ENCODE measurements around the gene SNAI1.

SNAI1 gene

DNA sequence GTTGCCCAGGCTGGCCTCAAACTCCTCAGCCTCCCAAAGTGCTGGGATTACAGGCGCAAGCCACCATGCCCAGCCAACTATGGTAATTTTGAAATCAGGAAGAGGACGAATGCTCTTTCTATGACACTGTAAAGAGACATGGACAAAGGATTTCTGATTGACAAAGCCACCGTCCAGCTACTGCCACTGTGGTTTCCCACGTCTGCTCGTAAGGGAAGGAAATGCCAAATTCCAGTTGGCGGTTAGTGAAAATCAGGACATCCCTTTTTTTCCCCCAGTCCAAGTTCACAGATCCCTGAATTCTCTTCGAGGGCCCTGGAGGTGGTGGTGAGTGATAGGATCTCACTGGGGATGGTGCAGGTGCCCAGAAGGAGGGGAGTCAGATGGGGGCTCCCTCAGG, 31.2 kb downstream of the SNAI1 start:
- no peak for DNase-seq (ENCODE audit: low read depth in 2 of 2)

DNA sequence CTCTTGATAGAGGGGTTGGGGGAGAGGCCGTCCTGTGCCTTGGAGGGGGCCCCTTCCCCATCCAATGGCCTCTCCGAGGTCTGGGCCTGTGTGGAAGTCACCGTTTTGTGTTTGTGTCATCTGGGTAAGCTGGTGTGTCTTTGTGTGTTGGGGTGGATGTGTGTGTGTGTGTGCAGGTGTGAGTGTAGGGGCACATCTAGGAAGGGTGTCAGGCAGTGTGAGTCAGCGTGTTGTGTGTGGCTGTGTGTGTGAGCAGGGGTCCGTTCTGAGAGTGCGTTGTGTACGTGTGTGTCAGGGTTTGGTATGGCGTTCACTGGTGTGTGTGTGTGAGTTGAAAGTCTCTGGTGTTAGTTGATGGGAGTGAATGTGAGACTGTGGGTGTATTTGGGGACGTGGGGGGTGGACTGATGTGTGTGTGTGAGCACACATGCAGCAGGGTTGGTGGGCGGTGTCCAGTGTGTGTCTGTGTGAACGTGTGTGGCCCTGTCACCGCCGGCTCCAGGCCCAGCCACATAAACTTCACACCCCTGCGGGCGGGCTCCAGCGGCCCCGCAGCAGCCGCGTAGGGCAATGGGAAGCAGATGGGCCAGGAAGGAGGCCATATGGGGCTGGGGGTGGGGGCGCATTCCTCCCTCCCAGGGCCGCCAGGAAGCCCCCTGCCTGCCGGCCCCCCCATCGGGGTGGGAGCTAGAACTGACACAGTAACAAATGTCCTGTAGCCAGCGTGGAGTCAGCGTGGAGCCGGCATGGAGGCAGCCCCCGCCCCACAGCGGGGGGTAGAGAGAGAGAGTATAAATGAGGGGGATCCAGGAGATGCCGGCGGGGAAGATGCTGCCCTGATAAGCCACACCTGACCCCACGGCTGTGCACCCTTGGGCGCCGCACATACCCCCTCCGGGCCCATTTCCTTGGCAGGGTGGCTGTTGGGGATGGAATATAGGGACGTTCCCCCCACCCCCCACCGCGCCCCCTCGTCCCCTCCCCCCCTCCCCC, 32.1 kb downstream of the SNAI1 start:
- no peak for DNase-seq (ENCODE audit: low read depth in 2 of 2)

- no peak for DNase-seq (ENCODE audit: low read depth in 2 of 2)
Observed at GRCh38 chr20:50015636-50015992, 32.8 kb downstream of the SNAI1 start.

GRCh38 chr20:50015993-50016770, 33.4 kb downstream of the SNAI1 start:
- no peak for DNase-seq (ENCODE audit: low read depth in 2 of 2)

GRCh38 chr20:50017160-50017559, 34.4 kb downstream of the SNAI1 start:
- DNase-seq (ENCODE audit: low read depth in 2 of 2), result no peak

GRCh38 chr20:50017576-50018248, 34.9 kb downstream of the SNAI1 start:
- DNase-seq (ENCODE audit: low read depth in 2 of 2), result no peak

GRCh38 chr20:50019466-50020256, 36.9 kb downstream of the SNAI1 start:
- DNase-seq (ENCODE audit: low read depth in 2 of 2), result no peak

DNA sequence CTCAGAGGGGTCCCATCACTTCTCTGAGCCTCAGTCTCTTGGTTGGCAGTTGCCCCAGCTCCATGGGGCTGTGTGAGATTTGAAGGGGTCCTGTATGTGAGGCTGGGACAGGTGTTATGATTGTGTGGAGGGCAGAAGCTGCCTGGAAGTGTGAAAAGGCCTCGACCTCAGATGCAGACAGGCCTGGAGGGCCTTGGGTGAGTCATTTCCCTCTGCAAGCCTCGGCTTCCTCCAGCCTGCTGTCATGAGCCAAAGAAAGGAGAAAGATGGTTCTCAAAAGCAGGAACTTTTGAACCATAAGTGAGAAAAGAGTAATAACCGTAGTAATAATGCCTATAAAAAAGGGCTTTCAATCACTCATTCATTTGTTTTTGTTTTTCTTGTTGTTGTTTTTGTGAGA, 37.5 kb downstream of the SNAI1 start:
- no peak for DNase-seq (ENCODE audit: low read depth in 2 of 2)

DNA sequence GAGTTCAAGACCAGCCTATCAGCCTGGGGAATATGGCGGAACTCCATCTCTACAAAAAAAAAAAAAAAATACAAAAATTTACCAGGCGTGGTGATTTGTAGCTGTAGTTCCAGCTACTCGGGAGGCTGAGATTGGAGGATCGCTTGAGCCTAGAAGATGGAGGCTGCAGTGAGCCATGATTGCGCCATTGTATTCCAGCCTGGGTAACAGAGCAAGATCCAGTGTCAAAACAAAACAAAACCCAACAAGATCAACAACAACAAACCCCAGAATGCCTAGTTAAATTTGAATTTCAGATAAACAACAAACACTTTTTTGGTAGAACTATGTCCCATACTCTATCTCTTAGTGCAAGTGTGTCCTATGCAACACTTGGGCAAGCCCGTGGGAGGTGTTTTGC, 39.9 kb downstream of the SNAI1 start:
- no peak for DNase-seq (ENCODE audit: low read depth in 2 of 2)

- DNase-seq (ENCODE audit: low read depth in 2 of 2), result no peak
Observed at GRCh38 chr20:50023116-50023805, 40.5 kb downstream of the SNAI1 start.

GRCh38 chr20:50026746-50027575, 44.2 kb downstream of the SNAI1 start:
- no peak for DNase-seq (ENCODE audit: low read depth in 2 of 2)

DNA sequence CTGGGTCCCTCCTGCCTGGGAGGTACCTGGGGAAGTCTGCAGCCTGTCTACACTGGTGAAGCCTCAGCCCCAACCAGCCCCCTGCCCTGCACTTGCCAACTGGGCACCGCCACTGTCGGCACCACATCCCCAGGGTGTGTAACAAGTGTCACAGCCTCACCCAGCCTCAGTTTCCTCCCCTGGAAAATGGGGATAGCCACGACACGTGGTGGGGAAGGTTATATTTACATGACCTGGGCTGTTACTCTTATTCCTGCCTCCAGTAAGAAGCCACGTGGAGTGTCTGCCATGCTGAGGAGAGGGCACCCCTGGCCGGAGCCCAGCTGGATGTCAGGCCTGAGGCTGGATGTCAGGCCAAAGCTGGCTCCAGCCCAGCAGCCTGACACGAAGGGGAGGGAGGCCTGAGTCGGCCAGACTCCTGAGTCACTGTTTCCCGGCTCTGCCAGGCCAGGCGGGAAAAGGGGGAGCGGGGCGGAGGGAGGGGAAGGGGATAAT, 44.9 kb downstream of the SNAI1 start:
- DNase-seq (ENCODE audit: low read depth in 2 of 2), result no peak

DNA sequence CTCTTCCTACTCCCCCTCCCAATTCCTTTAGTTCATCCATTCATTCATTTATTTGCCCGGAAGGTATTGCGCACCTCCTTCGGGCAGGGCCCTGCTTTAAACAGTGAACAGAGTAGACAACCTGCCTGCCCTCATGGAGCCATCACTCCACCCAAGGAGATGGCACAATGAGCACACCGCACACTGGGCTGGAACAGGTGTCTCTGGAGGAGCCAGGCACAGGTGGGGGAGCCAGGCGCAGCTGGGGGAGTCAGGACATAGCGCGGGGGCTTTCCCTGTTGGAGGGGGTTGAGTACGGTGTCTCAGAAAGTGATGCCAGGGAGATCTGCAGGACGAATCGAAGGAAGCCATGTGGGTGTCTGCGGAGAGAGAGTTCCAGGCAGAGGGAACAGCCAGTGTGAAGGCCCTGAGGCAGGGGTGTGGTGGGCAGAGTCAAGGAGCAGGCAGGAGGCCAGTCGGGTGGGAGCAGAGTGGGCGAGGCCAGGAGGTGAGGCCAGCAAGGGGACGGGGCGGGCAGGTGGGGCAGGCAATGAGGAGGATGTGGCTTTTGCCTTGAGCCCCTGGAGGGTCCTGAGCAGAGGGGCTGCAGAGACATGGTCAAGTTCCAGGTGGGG, 46.4 kb downstream of the SNAI1 start:
- DNase-seq (ENCODE audit: low read depth in 2 of 2), result no peak

DNA sequence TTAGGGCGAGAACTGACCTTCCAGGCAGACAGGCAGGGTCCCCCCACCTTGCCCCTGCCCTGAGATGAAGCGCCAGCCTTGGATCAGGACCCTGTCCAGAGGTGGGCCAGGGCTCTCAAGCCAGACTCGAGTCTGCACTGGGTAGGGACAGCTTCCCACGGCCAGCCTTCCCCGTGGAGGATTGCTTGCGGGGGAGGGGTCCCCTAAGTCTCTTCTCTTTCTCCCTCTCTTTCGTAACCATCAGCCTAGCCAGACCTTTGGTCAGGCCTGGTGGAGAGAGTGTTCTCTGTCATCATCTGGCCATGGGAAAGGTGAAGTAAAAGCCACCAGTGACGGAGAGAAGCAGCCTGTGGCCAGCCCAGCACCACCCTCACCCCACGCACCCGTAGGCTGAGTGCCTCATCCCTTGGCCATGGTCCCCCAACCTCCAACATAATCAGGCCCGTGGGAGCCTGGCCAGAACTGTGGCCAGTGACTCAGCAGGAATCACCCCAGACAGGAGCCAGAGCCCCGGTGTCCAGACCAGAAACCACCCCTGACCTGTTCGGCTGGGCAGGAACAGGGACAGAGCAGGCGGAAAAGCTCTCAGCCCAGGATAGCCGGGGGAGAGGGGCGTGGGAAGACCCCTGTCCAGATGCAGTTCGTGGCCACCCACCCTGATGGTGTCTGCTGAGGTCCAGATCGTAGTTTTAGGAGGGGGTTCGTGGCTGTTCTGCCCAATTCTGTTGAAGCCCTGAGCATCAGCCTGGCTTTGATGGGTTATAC, 47.1 kb downstream of the SNAI1 start:
- DNase-seq (ENCODE audit: low read depth in 2 of 2), result no peak

DNA sequence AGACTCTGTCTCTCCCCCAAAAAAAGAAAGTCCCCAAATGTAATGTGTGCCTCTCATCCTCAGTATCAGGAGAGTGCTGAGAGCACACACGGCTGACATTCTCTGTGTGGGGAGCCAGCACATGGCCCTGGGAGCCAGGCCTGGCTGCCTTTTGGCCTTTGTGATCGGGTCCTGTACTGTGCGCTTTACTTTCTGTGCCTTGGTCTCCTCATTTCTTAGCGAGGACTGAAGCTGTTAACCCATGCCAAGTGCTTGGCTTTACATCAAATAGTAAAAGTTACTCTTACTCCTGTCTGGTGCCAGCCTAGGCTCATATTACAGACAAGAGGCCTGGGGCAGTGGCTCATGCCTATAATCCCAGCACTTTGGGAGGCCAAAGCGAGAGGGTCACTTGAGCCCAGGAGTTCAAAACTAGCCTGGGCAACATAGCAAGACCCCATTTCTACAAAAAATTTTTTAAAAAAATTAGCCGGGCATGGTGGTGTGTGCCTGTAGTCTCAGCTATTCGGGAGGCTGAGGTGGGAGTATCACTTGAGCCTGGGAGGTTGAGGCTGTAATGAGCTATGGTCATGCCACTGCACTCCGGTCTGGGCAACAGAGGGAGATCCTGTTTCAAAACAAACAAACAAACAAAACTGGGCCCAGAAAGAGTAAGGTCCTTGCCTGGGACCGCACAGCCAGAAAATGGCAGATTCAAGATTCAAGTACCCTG, 50.3 kb downstream of the SNAI1 start:
- DNase-seq (ENCODE audit: low read depth in 2 of 2), result no peak

- DNase-seq (ENCODE audit: low read depth in 2 of 2), result no peak
Observed at GRCh38 chr20:50034567-50035180, 51.9 kb downstream of the SNAI1 start.

DNA sequence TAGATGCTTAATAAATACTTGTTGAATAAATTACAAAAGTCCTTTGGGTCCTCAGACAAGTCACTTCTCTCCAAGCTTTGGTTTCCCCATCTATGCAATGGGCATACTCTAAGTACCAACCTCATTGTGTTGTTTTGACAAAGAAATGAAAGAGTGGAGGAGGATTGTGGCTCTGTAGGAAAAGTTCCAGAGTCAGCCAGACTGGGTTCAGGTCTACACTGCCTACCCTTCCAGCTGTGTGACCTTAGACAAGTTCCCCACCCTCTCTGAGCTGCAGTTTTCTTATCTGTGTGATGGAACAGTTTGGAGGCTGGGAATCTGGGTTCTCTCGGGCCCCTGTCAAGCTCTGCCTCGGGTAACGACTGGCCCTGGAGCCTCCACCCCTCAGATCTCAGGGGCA, 53.9 kb downstream of the SNAI1 start:
- DNase-seq (ENCODE audit: low read depth in 2 of 2), result no peak

GRCh38 chr20:50037123-50037522, 54.3 kb downstream of the SNAI1 start:
- DNase-seq (ENCODE audit: low read depth in 2 of 2), result no peak
